CD4-positive, alpha-beta T cell treated with Interleukin-12 subunit alpha and Interleukin-12 subunit beta, for 1 hour (primary cell): ENCODE results near the gene ZNF585A.
"Not testable (repeated sequence)": the region's sequence is repeated elsewhere in the genome, so short reads cannot be mapped to it uniquely, and the experiment has no call there.

Experiments used
- DNase-seq: peaks from one replicate; pipeline ENCODE4 v3.0.0-alpha.2; 2020

ZNF585A gene

DNA sequence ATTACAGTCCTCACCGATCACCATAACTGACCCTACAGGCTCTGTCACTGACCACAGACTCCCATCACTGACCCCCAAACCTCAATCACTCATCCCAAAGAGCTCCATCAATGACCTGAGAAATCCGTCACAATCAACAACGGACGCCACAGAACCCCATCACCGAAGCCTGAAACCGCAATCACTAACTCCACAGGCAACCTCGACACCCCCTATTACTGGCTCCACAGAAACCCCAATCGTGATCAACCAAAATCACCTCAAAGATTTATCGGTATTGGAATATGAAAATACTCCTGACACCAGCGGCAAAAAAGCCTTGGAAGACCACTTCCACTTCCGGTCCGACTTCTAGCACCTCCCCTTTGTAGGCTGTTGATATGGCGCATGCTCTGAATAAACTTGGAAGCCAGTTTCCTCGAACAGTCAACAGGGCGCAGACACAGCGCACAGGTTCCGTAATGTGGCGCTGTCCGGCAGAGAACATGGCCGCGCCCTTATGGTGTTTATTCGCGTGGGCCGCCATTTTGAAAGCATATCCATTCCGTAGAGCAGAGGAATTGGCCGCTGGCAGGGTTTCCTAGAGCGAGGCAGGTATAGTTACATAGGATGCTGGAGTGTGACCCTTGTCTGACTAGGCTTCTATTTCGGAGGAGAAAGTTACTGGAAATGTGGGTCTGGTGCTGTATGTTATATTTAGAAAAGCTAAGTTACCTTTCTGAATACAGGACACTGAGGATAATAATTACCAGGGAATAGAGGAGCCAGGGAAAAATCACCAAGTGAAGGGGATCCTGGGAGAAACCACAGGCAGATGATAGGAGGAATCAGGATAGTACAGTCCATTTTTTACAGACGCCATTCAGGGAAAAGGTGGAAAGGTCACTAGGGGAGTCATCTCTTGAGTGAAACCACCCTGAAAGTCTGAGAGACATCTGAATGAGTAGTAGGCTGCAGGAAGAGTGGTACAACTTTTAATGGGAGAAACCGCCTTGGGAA is at the start of gene ZNF585A:
Gene ZNF585A (minus strand): TSS at position 328 of the 999 bp plus-strand sequence. CDS start 2,785 bp downstream, outside the sequence.
- peak; percentile 95 for DNase-seq

GRCh38 chr19:37221136-37221535 is 48.6 kb upstream of the ZNF585A start:
- DNase-seq = no peak

DNA sequence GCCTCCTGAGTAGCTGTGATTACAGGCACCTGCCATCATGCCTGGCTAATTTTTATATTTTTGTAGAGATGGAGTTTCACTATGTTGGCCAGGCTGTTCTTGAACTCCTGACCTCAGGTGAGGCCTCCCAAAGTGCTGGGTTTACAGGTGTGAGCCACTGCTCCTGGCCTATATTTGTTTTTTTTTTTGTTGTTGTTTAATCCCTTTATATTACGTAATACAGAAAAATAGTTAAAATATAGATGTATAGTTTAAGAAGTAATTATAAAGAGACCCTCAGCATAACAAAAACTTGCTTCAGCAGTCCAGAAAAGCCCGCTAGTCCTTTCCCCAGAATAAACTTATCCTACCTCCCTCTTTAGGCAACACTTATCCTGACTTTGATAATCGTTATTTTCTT is 47.9 kb upstream of the ZNF585A start:
- DNase-seq = no peak

DNA sequence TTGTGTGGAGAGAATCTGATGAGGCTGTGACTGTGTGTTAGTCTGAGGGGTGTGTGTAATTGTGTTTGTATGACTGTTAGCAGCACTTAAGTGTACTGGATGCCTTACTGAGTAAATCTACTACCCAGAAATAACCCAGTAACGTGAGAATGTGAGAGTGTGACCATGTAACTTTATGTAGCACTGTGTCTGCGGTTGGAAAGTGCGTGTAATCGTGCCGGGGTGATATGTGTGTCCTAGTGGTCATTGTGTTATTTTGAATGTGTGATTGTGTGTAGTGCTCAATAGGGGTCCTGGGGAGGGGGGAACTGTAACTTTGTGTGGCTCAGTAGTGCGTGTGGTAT is 46.1 kb upstream of the ZNF585A start:
- no peak for DNase-seq

DNA sequence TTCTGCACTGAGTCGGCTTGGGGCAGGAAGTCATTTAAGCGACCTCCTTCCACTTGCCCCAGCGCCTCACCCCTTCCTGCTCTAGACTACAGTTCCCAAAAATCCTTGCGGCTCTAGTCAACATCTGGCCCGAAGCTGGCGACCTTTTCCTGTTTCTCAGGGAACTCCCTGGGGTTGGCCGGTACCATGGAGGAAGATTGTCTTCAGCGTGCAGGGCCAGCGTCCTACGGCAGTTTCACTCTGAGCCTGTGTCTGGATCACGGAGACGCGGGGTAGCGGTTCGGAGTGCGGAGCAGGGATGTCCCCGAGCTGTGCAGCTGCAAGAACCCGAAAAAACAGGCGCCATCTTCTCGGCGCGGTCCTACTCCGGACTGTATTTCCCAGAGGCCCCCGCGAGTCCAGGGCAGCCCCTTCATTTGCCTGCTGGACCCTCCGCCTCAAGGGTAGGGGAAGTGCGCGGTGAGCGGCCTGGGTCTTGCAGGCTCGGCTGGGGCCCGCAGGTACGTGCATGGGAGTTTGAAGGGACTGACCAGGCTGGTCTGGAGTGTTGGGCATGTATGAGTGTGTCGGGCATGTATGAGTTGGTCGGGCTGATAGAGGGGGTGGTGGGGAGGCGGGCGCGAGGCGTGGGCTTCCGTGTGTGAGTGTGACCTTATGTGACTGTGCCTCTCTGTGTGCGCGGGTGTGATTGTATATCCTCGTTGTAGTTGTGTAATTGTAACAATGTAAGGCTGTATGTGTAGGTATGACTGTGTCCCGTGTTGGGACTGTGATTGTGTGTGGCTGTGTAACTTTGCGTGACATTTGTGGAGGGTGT is 45.5 kb upstream of the ZNF585A start, which contains the start of gene ZNF383:
Gene ZNF383 (plus strand): TSS at position 440 of the 817 bp plus-strand sequence. CDS start 12,240 bp downstream, outside the sequence.
- DNase-seq = peak; percentile 85

GRCh38 chr19:37217480-37217774 is 44.9 kb upstream of the ZNF585A start:
- no peak for DNase-seq

DNA sequence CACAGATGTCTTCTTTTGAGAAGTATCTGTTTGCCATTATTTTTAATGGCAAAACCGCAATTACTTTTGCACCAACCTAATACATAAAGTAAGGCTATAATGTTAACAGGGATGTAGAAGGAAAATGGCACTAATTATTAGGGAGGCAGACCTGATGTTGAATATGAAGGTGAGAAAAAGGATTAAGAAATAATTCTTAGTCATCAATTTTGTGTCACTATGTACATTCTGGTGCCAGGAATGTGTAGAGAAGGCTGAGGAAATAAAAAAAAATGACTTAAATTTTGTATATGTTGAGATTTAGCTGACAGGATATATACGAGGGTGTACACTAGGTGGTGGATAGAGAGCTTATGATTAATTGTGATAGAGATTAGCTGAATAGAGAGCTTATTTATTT is 25.3 kb upstream of the ZNF585A start:
- DNase-seq = no peak

GRCh38 chr19:37197115-37197514 is 24.6 kb upstream of the ZNF585A start:
- not testable (repeated sequence) for DNase-seq

DNA sequence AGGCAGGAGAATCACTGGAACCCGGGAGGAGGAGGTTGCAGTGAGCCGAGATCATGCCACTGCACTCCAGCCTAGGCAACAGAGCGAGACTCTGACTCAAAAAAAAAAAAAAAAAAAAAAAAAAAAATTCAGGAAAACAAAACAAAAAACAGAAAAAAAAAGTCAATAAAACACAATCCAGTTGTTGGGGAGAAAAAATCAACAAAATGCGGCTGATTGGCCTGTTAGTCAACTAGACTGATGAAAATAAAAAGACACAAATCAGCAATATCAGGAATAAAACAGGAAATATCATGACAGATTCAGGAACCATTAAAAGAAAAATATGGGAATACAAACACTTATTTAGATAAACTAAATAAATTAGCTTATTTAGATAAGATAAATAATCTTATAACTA is 22.8 kb upstream of the ZNF585A start:
- not testable (repeated sequence) for DNase-seq

GRCh38 chr19:37186071-37186470 is 13.6 kb upstream of the ZNF585A start:
- DNase-seq = not testable (repeated sequence)

DNA sequence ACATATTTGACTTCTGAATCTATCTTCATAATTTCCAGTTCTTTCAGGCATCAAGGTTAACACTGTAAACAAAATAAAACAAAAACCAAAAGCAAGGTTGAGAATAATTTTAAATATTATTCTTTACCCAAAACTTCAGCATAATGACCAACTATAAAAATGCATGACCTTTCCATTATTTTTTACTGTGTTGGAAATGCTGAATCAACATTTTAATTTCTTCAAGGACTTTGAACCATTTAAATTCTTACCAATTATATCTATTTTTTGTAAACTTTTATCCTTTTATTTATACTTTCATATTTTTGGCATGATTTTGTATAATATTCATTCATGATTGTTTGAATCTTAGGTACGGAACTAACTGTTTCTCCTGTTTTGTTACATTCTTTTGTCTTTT is 6.9 kb downstream of the ZNF585A start:
- DNase-seq = no peak

DNA sequence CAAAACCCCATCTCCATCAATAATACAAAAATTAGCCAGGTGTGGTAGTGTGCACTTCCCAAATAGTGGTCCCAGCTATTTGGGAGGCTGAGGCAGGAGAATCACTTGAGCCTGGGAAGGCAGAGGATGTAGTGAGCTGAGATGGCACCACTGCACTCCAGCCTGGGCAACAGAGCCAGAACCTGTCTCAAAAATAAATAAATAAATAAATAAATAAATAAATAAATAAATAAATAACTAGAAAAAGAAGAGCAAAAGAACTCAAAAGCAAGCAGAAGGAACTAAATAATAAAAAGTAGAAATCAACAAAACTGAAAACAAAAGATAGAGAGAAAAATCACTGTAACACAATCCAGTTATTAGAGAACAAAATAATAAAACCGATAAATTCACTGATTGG is 12.3 kb downstream of the ZNF585A start:
- no peak for DNase-seq

- DNase-seq = no peak
Observed at GRCh38 chr19:37148214-37148613, 24.3 kb downstream of the ZNF585A start.

DNA sequence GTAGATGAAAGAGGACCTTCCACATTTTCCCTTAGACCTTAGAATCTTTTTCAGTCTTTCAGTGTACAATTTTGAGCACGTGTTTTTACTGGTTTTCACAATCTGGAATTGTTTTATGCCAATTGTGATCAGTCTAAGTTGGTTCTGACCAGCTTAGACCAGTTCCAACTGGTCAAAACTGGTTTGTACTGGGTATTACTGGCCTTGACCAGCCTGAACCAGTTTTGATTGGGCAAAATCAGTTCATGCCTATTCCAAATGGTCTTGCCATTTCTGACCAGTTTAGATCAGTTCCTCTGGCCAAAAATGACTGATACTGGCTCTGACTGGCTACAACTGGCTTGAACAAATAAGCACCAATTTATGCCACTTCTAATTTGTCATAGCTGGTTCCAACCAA is 36.4 kb downstream of the ZNF585A start:
- DNase-seq = no peak

GRCh38 chr19:37128821-37129177 is 43.7 kb downstream of the ZNF585A start:
- DNase-seq = no peak

DNA sequence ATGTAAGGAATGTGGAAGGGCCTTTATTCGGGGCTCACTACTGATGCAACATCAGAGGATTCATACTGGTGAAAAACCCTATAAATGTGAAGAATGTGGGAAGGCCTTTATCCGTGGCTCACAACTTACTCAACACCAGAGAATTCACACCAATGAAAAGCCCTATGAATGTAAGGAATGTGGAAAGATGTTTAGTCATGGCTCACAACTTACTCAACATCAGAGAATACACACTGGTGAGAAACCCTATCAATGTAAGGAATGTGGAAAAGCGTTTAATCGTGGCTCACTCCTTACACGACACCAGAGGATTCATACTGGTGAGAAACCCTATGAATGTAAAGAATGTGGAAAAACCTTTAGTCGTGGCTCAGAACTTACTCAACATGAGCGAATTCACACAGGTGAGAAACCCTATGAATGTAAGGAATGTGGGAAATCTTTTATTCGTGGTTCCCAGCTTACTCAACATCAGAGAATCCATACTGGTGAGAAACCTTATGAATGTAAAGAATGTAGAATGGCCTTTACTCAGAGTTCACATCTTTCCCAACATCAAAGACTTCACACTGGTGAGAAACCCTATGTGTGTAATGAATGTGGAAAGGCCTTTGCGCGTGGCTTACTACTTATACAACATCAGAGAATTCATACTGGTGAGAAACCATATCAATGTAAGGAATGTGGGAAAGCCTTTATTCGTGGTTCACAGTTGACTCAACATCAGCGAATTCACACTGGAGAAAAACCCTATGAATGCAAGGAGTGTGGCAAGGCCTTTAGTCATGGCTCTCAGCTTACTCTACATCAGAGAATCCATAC is 44.3 kb downstream of the ZNF585A start:
- DNase-seq = no peak

GRCh38 chr19:37122093-37122492 is 50.4 kb downstream of the ZNF585A start:
- DNase-seq = not testable (repeated sequence)

- DNase-seq = no peak
Observed at GRCh38 chr19:37114001-37114400, 58.5 kb downstream of the ZNF585A start.

DNA sequence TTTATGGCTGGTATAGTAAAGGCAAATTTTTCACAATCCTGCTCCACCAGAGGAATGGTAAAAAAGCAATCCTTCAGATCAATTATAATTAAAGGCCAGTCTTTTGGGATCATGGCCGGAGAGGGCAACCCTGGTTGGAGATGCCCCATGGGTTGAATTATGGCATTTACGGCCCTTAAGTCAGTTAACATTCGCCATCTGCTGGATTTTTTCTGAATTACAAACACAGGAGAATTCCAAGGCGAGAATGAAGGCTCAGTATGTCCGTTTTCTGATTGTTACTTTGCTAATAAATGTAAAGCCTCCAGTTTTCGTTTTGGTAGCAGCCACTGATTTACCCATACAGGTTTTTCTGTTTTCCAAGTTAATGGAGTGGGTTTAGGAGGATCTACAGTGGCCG is 60.7 kb downstream of the ZNF585A start:
- peak; percentile 2 for DNase-seq

DNA sequence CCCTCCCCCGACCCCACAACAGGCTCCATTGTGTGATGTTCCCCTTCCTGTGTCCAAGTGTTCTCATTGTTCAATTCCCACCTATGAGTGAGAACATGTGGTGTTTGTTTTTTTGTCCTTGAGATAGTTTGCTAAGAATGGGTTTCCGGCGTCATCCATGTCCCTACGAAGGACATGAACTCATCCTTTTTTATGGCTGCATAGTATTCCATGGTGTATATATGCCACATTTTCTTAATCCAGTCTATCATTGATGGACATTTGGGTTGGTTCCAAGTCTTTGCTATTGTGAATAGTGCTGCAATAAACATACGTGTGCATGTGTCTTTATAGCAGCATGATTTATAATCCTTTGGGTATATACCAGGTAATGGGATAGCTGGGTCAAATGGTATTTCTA is 68.4 kb downstream of the ZNF585A start:
- not testable (repeated sequence) for DNase-seq

DNA sequence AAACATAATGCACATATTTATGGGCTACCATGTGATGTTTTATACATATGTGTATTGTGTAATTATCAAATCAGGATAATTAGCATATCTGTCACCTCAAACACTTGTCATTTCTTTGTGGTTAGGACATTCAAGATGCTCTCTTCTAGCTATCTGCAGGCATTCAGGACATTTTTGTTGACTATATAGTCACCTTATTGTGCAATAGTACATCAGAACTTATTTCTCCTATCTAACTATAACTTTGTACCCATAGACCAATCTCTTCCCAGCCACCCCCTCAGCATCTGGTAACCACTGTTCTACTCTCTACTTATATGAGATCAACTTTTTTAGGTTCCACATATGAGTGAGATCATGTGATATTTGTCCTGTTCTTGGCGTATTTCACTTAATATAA is 73.9 kb downstream of the ZNF585A start:
- no peak for DNase-seq

DNA sequence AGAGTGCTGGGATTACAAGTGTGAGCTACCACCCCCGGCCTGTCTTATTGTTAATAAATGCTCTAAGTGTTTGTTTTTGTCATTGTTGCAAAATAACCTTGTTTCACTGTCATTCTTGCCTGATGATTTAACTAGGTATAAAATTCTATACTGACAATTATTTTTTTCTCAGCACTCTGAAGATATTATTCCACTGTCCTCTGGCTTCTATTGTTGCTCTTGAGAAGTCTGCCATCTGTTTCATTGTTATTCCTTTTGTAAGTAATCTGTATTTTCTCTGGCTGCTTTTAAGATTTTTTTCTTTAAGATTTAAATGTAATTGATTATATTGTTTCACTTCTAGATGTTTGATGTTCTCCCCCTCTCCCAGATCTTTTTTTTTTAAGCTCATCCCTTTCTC is 76.6 kb downstream of the ZNF585A start:
- no peak for DNase-seq
